OCI-LY7 (cell line): ENCODE data around the gene ZNF846. TPM values are rescaled to one million over a fixed set of nuclear protein-coding genes. Genes with fewer than 3 reads are reported as not detected.
"Not testable (repeated sequence)": the region's sequence is repeated elsewhere in the genome, so short reads cannot be mapped to it uniquely, and the experiment has no call there.

ENCODE experiments used
- BruUV-seq: library from RNA; stranded (reverse); fragments of 400-500 nt; replicated peaks from 2 replicates; lab custom pipeline; 2021; lab: Mats Ljungman, UMichigan
- CTCF ChIA-PET: fragments of 300-600 bp; sonication (Branson Sonifier 250); formaldehyde crosslinking; loops from one replicate; lab custom pipeline; 2022; ENCODE audit warnings: antibody characterized with exemption; ENCODE audit not compliant: unreplicated experiment; lab: Charles Lee
- POLR2A ChIA-PET: fragments of 300-600 bp; sonication (Branson Sonifier 250); formaldehyde crosslinking; loops from one replicate; lab custom pipeline; 2022; ENCODE audit warnings: antibody characterized with exemption; lab: Charles Lee
- DNase-seq: peaks from one replicate; pipeline ENCODE4 v3.0.0-alpha.2; 2015; ENCODE audit warnings: low spot score
- H2AFZ ChIP-seq: fragments of 200-600 bp; sonication (generic), shearing (Covaris generic); 2 replicates; pipeline ENCODE4 v1.6.1; 2014; ENCODE audit warnings: mild to moderate bottlenecking, antibody characterized with exemption, low read length, moderate library complexity
- H3K27ac ChIP-seq: fragments of 200-600 bp; sonication (generic); 2 replicates; pipeline ENCODE4 v1.5.1; 2014; ENCODE audit warnings: mixed run types, low read depth, mild to moderate bottlenecking, moderate library complexity, low read length, inconsistent platforms; ENCODE audit not compliant: poor library complexity, severe bottlenecking
- H3K36me3 ChIP-seq: fragments of 200-600 bp; sonication (generic); 2 replicates; pipeline ENCODE4 v1.6.1; 2014; ENCODE audit warnings: mild to moderate bottlenecking, antibody characterized with exemption, low read length, moderate library complexity, mixed read lengths; ENCODE audit not compliant: insufficient read depth
- H3K4me1 ChIP-seq: fragments of 200-600 bp; sonication (generic); 2 replicates; pipeline ENCODE4 v1.5.1; 2014; ENCODE audit warnings: mild to moderate bottlenecking, low read length; ENCODE audit not compliant: insufficient read depth, poor library complexity, severe bottlenecking
- H3K4me2 ChIP-seq: fragments of 200-600 bp; sonication (generic); 2 replicates; pipeline ENCODE4 v1.6.1; 2014; ENCODE audit warnings: mild to moderate bottlenecking, low read length
- H3K4me3 ChIP-seq: fragments of 200-600 bp; sonication (generic); 2 replicates; pipeline ENCODE4 v1.5.1; 2014; ENCODE audit warnings: mild to moderate bottlenecking, low read depth, low read length; ENCODE audit not compliant: poor library complexity, severe bottlenecking
- H3K79me2 ChIP-seq: fragments of 200-600 bp; sonication (generic); 2 replicates; pipeline ENCODE4 v1.6.1; 2016; ENCODE audit warnings: low read depth, mild to moderate bottlenecking, low read length, moderate library complexity, mixed read lengths; ENCODE audit not compliant: insufficient read depth
- H3K9me2 ChIP-seq: fragments of 200-600 bp; sonication (generic); 2 replicates; pipeline ENCODE4 v1.6.1; 2016; ENCODE audit warnings: mild to moderate bottlenecking, low read length, mixed read lengths; ENCODE audit not compliant: insufficient read depth
- H3K9me3 ChIP-seq: fragments of 200-600 bp; sonication (generic); 2 replicates; pipeline ENCODE4 v1.6.1; 2014; ENCODE audit warnings: mild to moderate bottlenecking, mixed run types, low read length, mixed read lengths
- H4K20me1 ChIP-seq: fragments of 200-600 bp; sonication (generic); 2 replicates; pipeline ENCODE4 v1.6.1; 2014; ENCODE audit warnings: mild to moderate bottlenecking, antibody characterized with exemption, low read length, moderate library complexity, mixed read lengths; ENCODE audit not compliant: insufficient read depth
- EZH2phosphoT487 ChIP-seq: fragments of 200-600 bp; sonication (generic); IDR thresholded peaks from 2 replicates; pipeline ENCODE4 v1.6.1; 2018; ENCODE audit warnings: low read depth, borderline replicate concordance, mild to moderate bottlenecking, mixed run types, antibody characterized with exemption, low read length, moderate library complexity, mixed read lengths
- intact Hi-C: fragments of 100-400 bp; cut with micrococcal nuclease; formaldehyde crosslinking; loops from one replicate; pipeline ENCODE4 v1.10.0; 2022; ENCODE audit not compliant: unreplicated experiment
- total RNA-seq, 2 experiments: library from RNA; depleted of rRNA in 1 of 2; stranded (reverse); fragments of >200 nt in 1 of 2; shearing (Covaris generic) in 1 of 2; gene quantifications; 2 replicates each; pipeline ENCODE4 v1.2.3, GENCODE V29; 2014 to 2022
- TF ChIP-seq, protein P1 (sequence below): fragments of 200-600 bp; sonication (generic); conservative IDR thresholded peaks from 2 replicates; pipeline ENCODE4 v1.5.1; 2014; ENCODE audit warnings: mild to moderate bottlenecking, antibody characterized with exemption, low read length, moderate library complexity, mixed read lengths

Gene ZNF846
- total RNA-seq, 2 experiments from 2014 or later: 10.6 to 10.9 TPM

DNA sequence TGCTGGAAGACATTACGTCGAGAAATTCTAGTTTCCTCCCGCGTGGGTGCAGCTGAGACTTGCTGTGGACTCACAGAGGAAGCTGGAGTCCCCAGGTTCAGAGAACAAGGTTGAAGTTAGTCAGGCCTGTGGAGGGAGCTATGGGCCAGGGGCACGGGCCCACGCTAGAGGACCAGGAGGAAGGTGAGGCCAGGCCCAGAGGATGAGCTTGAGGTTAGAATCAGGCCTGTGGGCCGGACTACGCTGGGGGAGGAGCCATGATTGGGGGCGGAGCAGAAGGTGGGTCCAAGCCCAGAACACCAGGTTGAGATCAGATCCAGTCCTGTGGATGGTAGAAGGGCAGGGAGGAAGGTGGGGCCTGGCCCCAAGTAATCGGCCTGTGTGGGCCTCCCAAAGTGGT is 32.6 kb downstream of the ZNF846 start:
- POLR2A ChIA-PET: no interaction called here
- no peak overlapping the region for H3K27ac ChIP-seq
- H4K20me1 ChIP-seq: no peaks in the 10 kb centered on the region
- no peaks in the 10 kb centered on the region for H3K9me2 ChIP-seq
- H3K79me2 ChIP-seq: no peaks in the 10 kb centered on the region
- no peak overlapping the region for H2AFZ ChIP-seq
- no peak overlapping the region for H3K4me3 ChIP-seq
- no peak for DNase-seq
- BruUV-seq: no TSS peak
- intact Hi-C loops: no loop called here
- TF ChIP-seq, protein P1, sequence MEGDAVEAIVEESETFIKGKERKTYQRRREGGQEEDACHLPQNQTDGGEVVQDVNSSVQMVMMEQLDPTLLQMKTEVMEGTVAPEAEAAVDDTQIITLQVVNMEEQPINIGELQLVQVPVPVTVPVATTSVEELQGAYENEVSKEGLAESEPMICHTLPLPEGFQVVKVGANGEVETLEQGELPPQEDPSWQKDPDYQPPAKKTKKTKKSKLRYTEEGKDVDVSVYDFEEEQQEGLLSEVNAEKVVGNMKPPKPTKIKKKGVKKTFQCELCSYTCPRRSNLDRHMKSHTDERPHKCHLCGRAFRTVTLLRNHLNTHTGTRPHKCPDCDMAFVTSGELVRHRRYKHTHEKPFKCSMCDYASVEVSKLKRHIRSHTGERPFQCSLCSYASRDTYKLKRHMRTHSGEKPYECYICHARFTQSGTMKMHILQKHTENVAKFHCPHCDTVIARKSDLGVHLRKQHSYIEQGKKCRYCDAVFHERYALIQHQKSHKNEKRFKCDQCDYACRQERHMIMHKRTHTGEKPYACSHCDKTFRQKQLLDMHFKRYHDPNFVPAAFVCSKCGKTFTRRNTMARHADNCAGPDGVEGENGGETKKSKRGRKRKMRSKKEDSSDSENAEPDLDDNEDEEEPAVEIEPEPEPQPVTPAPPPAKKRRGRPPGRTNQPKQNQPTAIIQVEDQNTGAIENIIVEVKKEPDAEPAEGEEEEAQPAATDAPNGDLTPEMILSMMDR: no peak
- no peak for TF ChIP-seq EZH2phosphoT487
- no peak overlapping the region for H3K4me2 ChIP-seq
- H3K4me1 ChIP-seq: no peaks in the 10 kb centered on the region
- no peaks in the 10 kb centered on the region for H3K9me3 ChIP-seq
- no peaks in the 10 kb centered on the region for H3K36me3 ChIP-seq
- CTCF ChIA-PET: no interaction called here

DNA sequence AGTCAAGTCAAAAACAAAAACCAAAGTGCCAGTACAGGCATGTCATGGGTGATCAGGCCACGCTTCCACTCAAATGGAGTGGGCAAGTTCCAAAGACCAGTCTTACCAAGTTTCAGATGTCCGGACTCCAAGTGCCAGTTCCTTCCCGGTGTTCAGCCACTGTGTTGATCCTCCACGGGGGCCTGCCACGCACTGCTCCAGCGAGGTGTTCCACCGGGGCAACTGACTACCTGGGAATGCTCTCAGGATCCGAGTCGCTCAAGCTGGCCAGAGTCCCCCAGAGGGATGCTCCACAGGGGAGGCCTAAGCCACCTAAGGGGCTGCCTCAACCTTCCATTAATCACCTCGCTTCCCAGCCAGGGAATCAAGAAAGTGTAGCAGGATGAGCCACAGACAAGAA is 38.5 kb downstream of the ZNF846 start:
- intact Hi-C loops: not testable (repeated sequence)

GRCh38 chr19:9729162-9729561 is 39.4 kb downstream of the ZNF846 start:
- no peaks in the 10 kb centered on the region for H3K79me2 ChIP-seq
- no peaks in the 10 kb centered on the region for H3K9me2 ChIP-seq
- H4K20me1 ChIP-seq: no peaks in the 10 kb centered on the region
- H3K4me2 ChIP-seq: no peak overlapping the region
- no peaks in the 10 kb centered on the region for H3K36me3 ChIP-seq
- BruUV-seq: no TSS peak
- intact Hi-C loops: no loop called here
- no peaks in the 10 kb centered on the region for H3K9me3 ChIP-seq
- POLR2A ChIA-PET: no interaction called here
- H2AFZ ChIP-seq: no peak overlapping the region
- no peak for DNase-seq
- no peak overlapping the region for H3K4me3 ChIP-seq
- H3K4me1 ChIP-seq: no peaks in the 10 kb centered on the region
- CTCF ChIA-PET: no interaction called here
- TF ChIP-seq EZH2phosphoT487: no peak
- TF ChIP-seq, protein P1: no peak
- no peak overlapping the region for H3K27ac ChIP-seq

More for the DNA sequence above, 38.5 kb downstream of the ZNF846 start:
- DNase-seq, H3K27ac ChIP-seq, H2AFZ ChIP-seq, CTCF ChIA-PET, H3K36me3 ChIP-seq, H3K4me2 ChIP-seq, H3K4me1 ChIP-seq, H4K20me1 ChIP-seq, H3K4me3 ChIP-seq, H3K9me3 ChIP-seq, BruUV-seq, H3K9me2 ChIP-seq, H3K79me2 ChIP-seq: not testable (repeated sequence)
- POLR2A ChIA-PET: interaction anchor here (0.6 to 1.0 kb wide), 2 partner anchors 13 to 16 kb away, joined by 3 read pairs; no protein-coding TSS in a partner anchor
